NCI-H526 (cell line): ENCODE measurements around the gene SLCO2A1.

Source experiments
- DNase-seq, 2 experiments: peaks; one replicate each; lab custom pipeline; 2025; lab: John Stamatoyannopoulos, UW

SLCO2A1 gene

DNA sequence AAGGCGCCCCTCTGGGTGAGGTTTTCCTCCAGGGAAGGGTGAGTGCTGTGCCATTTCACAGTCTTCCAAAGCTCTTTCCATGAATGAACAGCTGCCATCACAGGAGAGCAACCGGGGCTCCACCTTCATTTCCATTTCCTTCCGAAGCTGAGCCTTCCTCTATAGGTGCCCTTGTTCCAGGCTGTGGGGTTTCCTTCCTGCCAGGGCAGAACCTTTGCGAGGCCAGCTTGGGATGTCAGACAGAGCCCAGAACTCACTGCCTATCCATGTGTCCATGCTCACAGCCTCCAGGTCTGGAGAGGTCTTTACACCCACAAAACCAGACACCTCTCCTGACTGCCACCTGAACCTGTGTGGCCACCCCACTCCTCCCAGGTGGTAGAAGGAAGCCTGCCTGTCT lies 49.2 kb downstream of the SLCO2A1 start:
- no peak for DNase-seq

DNA sequence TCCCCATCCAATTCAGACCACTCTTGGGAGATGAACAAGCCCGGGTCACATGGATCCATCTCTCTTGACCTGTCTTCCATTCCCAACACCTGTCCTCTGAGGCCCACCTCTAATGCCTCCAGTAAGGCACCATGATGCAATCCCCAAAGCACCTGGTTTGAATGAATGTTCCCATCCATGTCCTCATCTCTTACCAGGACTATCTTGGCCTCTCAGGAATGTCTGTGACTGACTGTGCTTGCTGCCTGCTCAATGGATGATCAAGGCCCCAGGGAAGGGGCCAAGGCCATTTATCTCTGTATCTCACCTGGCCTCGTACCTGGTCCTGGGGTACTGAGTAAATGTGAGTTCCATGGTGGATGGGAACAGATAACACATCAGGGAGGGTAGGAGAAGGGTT lies 49.7 kb downstream of the SLCO2A1 start:
- DNase-seq = no peak

DNA sequence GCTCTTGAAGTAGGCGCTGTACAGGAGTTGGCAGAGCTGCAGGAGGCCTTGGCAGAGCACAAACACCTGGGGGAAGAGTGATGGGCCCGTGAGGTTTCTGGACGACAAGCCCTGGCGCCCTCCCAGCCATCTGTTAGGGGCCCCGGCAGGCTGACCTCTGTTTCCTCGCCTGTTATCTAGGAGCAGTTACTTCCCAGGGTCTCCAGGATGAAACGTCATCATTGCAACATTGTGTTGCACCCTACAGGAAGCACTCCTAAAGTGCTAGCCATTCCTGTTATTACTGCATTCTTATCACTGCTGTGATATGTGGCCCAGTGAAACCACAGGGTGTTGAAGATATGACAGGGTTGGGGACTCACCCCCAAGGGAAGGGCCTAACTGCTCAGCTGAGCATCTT lies 50.2 kb downstream of the SLCO2A1 start:
- DNase-seq = no peak

DNA sequence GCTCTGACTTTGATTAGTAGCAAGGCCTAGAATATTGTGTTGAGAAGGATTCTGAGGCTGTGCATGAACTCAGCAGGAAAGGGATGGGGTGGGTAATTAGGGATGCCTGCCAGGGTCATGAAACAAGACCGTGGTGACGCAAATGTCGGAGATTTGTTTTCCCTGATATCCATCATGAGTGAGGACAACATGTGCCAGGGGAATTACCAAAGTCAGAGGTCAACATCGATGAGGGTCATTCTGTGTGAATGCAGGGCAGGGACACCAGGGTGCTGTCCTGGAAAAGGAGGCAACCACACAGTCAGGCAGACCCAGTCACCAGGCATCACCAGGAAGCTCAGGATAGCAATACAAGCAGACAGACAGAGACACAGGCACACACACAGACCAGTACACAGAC lies 52.2 kb downstream of the SLCO2A1 start:
- no peak for DNase-seq

DNA sequence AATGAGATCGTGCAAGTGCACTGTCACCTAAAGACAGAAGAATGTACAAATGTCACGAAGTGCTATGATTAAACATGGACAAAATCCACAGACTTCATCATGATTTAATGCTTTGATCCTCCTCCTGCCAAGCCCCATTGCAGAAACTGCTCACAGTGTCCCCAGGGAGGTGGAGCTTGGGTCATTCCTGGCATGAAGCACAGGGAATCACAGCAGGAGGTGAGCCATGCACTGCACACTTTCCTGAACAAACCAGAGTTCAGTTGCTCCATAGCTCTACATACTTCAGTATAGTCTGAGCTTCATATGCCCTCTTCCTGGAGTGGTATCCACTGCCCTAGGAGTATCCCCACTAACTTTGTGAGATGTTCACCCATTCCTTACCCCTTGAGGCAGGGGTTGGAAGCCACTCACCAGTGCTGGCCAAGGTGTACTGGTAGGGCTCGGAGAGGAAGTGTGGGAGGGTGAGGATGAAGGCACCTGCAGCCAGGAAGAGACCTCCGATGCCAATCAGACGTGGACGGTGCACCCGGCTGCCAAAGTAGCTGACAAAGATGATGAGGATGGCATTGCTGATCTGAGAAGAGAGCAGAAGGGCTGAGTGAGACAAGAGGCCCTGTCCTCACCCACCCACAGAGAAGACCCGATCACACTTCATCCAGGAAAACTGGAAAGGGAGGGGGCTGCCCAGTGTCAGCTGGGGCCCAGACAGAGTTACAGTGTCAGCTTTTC lies 56.3 kb downstream of the SLCO2A1 start:
- no peak for DNase-seq

DNA sequence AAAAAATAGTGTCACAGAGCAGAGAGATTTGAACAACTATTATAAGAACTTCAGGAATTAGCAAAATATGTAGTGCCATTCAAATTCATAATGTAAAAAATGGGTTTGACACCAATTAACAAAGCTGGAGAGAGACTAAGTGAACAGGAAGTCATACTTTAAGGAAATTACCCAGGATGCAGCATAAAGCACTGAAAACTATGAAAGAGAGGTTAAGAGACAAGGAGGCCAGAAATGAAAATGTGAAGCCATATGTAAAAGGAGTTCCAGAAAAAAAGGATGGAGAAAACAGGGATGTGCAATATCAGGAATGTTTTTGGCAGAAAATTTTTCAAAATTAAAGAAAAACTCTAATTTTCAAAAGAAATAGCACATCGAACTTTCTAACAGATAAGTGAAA lies 57.6 kb downstream of the SLCO2A1 start:
- no peak for DNase-seq

DNA sequence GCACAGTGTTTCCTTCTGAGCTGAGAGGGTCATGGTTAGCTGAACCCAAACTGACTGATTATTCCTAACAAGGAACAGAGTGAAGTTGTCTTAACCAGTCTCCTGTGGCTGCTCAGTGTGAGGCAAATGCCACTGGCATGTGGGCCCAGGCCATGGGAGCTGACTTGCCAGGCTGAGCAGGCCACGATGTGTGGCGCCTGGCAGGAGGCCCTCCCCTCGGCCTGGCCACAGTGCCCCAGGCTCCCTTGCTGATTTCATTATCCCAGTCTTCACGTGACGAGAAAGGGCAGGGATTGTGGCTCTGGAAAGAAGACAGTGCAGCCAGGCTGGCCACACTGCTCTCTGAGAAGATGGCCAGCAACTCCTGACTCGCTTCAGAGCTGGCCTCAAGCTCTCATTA lies 58.8 kb downstream of the SLCO2A1 start:
- no peak for DNase-seq

DNA sequence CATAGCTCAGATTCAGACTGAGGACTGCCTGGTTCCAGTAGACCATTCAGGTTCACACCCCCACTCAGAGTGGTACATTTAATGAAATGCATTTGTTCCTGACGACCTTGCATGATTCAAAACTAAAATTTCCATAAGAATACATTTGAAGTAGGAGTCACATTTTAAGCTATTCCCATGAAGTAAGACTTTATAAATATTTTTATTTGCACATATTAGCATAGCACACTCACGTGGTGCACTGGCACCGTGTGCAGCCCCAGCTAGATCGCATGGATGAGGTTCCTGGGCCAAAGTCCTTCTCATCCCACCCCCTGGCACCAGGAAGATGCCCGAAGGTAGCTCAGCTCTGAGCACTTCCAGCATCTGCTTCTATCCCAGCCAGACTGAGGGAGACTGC lies 59.4 kb downstream of the SLCO2A1 start:
- no peak for DNase-seq

DNA sequence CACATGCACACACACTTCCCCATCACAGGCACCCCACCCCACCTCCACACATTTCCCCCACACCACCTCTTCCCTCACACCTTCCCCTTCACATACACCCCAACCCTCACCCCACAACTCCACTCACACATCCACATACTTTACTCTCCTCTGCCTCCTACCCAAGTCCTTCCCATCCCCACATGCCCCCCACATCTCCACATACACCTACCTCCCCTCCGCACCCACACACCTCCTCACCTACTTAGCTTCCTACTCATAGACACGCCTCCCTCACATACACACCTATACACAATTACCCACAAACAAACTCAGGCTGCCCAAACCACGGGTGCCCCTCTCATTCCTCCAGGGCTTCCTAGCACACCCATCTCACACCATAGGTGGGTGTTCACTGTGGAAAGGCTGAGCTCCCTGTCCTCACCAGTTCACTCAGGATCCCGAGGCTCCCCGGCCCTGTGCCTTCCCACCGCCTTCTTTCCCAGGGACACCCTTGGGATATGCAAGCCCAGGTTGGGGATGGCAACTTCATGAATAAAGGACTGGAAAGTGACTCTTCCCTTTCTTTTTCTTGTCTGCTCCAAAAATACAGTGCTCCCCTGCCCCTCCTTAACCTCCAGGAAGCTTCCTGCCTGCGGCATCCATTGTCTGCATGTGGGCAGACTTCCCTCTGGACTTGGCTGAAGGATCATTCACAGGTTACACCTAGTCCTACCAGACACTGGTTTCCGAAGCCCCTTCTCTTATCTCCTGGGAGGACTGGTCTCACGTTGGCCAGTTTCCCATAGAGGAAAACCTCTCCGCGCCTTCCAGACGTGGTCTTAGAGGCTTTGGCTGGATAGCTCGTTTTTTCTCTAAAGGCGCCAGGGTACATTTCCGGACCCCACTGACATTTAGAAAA lies 61.5 kb downstream of the SLCO2A1 start:
- DNase-seq = no peak

DNA sequence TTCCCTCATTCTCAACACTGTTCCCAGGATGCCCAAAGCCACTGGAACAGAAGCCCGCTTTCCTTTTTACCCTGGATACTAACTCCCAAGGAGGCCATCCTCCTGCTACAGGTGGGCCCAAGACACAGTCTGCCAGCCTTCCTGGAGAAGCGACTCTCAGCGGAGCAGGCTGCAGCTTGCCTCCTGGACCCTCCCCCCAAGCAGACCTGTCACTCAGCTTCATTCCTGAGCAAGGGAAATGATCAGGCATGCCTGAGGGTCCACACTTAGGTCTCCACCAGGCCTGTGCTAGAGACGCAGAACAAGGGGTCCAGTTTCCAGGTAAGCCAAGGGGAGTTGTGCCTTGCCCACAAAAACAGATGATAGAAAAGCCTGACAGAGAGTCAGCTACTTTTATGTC lies 62.8 kb downstream of the SLCO2A1 start:
- no peak for DNase-seq

DNA sequence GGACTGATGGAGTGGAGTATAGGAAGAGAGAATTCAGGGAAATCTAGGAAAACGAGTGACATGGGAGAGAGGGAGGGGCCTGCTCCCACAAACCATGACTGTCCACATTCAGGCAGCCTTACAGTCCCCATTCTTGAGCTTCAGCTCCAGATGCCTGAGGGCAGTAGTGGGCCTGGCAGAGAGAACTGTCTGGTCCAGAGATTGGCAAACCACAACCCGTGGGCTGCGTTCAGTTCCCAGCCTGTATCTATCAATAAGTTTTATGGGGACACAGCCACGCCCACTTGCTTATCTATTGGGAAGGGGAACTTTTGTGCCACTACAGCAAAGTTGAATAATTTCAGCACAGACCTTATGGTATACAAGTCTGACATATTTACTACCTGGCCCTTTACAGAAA lies 63.8 kb downstream of the SLCO2A1 start:
- no peak for DNase-seq

DNA sequence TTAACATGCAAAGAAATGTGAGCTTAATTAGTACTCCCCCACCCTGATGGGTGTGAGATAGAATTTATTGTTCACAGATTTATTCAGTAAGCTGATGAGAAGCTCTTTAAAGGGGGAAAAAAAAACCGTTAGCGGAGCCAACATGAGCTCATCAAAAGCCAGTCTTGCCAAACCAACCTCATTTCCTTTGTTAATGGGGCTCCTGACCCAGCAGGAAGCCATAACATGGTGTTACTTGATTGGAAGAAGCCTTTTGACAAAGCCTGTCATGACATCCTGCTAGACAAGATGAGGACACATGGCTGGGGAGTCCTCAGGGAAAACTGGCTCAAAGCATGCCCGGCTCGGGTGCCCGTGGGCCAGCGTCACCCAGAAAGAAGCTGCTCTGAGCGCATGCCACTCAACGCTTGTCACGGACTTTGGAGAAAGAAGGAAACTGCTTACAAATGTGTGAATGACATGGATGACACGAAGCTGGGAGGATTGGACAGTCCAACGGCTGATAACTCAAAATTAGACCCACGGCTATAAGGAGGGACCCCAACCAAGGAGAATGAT lies 64.6 kb downstream of the SLCO2A1 start:
- DNase-seq = no peak

DNA sequence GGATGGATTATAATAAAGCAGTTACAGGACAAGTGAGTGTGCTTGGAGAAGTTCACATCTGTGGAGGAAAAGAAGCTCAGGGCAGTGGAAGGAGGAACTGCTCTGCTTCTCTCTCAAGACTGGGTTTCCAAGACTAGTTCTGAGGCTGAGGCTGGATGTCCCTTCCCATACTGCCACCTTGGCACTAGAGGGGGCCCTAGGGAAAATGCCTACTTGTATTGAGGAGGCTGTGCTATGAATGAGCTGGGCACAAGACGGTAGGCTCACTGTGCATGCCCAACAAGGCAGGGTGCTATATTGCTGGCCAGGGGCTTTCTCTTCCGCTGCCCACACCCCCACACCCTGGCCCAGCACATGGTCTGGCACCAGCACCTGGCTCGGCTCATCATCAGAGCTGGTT lies 65.2 kb downstream of the SLCO2A1 start:
- no peak for DNase-seq

DNA sequence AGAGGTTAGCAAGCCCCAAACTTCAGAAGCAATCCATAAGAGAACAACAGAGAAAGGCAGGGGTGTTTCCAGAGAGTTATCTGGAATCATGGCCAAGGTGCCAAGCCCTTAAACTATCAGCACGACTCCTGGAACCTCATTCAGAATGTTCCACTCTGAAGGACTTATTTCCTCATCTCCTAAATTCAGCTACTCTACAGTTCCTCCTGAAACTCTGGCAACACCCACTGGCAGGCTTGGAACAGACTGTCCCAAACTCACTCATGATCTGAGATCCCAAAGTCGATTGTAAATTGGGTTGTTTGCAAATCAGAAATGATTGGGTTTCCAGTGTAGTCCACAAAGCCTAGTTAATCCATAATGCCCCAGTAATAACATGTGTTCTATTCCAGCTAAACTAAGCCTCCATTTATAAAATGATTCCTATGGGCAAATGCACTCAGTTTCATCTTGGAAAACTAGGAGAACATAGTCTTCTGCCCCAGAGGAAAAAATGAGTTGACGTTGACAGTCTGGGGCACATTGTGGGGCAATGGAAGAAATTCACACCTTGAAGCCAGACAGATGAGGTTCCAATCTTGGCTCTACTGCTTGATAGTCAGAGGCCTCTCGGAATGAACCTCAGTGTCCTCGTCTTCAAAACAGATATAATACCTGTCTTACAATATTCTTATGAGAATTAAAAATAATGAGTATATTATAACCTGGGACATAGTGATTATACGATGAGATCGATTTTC lies 65.9 kb downstream of the SLCO2A1 start:
- DNase-seq = no peak

DNA sequence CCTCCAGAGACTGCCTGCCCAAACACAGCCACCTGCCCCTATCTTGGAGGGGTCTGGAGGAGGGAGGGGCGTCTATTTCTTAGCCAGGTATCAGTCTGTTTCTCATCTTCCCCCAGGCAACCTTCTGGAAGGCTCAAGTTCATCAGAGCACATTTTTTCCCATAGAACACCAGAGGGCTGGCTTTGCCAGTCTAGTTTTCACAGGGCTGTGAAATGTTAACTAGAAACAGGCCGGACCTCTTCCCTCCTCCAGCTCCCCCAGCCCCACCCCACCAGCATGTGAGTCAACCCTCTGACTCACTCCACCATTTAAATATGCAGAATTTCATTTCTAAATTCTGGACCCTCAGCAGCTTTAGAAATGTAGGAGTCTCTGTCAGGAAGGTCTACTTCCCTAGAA lies 66.9 kb downstream of the SLCO2A1 start:
- DNase-seq = no peak

DNA sequence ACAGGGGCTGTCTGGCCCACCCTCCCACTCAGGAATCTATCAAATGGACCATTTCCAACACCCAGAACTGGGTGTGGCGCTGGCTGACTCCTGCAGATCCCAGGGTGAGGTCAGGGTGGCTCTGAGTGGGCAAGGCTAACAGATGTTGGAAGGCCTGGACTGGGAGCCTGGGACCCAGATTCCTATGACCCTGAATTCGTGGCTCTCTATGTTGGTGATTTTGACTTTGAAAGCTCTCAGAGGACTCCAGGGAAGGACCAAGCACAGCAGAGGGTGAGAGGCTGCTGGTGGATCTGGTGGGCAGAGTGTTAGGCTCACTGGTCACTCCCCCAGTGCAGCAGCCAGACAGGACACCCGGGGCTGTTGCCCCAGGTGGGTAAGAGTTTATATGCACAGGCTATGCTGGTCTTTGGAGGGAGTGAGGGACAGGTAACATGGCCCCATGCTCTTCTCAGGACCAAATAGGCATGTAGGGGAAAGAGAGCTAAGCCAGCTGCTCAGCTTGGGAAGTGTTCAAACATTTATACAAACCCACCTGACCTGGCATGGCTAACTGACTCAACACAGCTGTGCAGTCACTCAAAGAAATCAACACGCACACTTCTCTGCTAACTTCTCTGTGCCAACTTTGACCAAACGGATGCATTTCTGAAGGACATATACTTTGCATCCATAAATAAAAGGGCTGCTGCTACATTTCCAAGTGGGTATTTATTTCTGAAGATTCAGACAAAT lies 71.5 kb downstream of the SLCO2A1 start:
- no peak for DNase-seq

DNA sequence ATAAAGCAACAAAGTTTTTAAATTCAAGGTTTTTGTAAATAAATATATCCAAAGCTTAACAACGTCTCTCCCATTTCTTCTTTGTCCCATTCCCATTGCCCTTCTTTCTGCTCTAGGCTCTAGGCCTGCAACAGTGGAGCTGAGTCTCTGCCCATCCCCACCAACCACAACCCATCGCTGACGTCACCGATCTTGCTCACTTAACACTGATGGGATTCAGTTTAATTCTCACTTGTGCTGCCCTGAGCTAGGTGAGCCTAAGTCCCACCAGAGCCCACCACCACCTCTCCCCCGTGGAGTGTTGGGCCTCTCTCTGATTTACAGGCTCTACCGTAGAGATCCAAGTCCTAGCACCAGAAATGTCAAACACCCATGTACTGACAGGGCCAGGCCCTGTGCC lies 72.7 kb downstream of the SLCO2A1 start:
- no peak for DNase-seq

DNA sequence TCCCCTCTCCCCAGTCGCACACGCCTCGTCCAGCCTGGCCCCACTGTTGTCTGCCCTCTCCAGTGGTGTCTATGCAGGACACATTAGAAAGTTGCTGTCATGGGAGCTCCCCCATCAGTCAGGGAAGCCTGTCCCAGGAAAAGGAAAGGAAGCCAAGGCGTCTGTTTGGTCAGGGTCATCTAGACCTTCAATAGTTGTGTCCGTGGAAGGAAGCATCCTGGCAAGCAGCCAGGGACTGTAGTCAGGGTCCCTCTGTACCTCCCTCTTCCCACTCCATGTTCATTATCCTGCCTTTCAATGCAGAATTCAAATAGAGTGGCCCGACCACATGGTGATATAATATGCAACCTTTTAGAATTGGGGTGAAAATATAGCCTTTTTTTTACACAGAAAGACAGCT lies 73.4 kb downstream of the SLCO2A1 start:
- no peak for DNase-seq

DNA sequence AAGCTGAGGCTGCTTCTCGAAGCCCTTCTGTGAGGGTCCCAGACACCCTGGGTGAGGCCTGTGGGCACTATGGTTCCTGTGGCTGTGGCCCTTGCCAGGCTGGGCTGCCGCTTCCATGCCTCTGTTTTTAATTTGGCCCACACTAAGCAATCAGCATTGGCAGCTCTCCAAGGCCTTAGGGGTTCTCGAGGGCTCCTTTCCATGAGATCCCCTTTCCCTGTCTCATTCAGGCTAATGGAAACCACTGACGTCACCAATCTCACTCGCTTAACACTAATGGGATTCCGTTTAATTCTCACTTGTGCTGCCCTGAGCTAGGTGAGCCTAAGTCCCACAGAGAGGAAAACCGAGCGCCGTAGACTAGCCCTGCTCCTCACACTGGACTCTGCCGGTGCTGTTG lies 73.8 kb downstream of the SLCO2A1 start:
- DNase-seq = no peak

DNA sequence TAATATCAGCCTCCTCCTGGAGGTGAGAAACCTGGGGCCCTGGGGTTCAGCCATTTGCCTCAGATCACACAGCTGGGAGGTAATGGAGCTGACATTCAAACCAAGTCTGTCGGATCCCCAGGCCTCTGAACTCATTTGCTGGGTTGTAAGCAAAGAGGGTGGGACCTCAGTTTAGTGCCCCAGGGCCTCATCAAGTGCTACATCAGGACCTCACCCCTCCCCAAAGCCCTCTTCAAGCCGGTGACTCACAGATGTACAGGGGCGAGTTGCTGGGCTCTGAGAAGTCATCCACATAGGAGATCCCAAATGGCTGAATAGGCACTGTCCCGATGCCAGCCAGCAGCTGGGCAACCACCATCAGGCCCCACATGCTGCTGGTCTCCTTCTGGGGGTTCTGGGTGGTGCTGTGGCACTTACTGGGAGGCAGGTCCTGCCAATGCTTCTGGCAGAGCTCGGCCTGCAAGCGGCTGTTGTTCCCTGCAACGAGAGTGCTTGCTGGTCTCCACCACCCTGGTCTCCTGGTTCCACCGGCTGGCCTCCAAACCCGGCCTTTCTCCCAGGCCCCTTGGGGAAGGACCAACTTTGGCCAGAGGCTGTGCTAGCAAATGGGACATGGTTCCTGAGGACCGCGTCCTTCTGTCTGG lies 74.9 kb downstream of the SLCO2A1 start:
- no peak for DNase-seq

DNA sequence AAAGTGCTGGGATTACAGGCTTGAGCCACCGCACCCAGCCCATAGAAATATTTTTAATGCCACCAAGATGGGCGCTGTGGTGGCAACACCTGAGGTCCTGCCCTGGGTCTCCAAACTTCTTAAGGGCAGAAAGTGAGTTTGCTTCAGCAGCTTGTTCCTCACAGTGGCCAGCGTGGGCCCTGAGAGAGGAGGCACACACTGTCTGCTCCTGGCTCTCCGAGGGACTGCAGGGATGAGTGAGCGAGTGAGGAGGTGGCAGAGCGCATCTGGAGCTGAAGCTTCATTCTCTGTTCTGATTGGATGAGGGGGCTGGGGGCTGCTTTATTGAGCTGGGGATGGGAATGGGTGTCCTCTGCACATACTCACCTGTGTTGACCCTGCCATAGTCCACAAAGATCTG lies 76.4 kb downstream of the SLCO2A1 start:
- no peak for DNase-seq
